ENCODE results near the gene ZNF239. TPM values are rescaled to one million over a fixed set of nuclear protein-coding genes. Genes with fewer than 3 reads are reported as not detected.
"Not testable (repeated sequence)": the region's sequence is repeated elsewhere in the genome, so short reads cannot be mapped to it uniquely, and the experiment has no call there.

ZNF239 gene
- total RNA-seq, 1 experiment from 2014 or later, result 3.0 TPM

DNA sequence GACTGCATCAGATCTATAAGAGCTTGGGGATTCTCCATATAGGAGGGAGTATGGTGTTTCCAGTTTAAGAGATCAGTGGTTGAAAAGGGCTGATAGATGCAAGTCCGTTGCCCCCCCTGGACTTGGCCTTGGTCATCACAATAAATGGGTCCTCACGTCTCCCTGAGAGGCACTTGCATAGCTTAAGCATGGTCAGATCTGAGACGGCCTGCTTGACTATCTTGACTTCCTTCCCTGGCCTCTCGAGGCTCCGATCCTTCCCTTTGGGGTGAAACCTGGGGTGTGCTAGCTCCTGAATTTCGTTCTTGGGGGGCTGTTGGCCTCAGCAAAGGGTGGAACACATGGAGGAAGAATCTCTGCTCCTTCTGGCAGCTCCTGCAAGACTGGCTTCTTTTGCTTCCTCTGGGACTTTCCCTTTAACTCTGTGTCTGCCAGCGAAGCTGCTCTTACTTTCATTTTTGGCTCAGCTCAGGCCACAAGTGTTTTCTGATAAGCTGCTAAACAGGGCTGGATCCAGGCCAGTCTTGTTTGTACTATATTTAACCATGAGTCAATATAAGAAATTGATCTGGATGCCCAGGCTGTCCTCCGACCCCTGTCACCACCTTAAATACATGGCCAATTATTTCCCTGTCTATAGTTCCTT lies 20.7 kb upstream of the ZNF239 start:
- no peaks in the 10 kb centered on the region for H3K27me3 ChIP-seq (ENCODE audit: control insufficient read depth, insufficient read depth, low read length)
- H3K4me3 ChIP-seq (ENCODE audit: insufficient read depth, low read depth, low read length), result no peak overlapping the region
- DNase-seq, result no peak
- H3K36me3 ChIP-seq (replicated peaks; ENCODE audit: control insufficient read depth, insufficient read depth, low read length), result no peaks in the 10 kb centered on the region

DNA sequence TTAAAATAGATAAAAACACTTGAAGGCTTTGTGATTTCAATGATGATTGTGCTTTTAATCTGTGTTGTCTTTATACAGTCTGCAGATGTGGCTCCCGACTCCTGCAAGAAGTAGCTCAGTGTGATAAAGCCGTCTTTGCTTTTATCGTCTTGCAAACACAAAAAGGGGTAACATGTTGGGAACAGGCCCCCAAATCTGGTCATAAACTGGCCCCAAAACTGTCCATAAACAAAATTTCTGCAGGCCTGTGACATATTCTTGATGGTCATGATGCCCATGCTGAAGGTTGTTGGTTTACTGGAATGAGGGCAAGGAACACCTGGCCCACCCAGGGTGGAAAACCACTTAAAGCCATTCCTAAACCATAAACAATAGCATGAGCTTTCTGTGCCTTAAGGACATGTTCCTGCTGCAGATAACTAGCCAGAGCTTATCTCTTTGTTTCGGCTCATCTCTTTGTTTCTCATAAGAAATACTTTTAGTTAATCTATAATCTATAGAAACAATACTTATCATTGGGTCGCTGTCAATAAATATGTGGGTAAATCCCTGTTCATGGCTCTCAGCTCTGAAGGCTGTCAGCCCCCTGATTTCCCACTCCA lies 17.0 kb upstream of the ZNF239 start:
- H3K4me3 ChIP-seq (ENCODE audit: insufficient read depth, low read depth, low read length), result no peak overlapping the region
- H3K27me3 ChIP-seq (ENCODE audit: control insufficient read depth, insufficient read depth, low read length), result no peaks in the 10 kb centered on the region
- no peak for DNase-seq
- no peaks in the 10 kb centered on the region for H3K36me3 ChIP-seq (replicated peaks; ENCODE audit: control insufficient read depth, insufficient read depth, low read length)

- not testable (repeated sequence) for H3K27me3 ChIP-seq (ENCODE audit: control insufficient read depth, insufficient read depth, low read length); H3K36me3 ChIP-seq (replicated peaks; ENCODE audit: control insufficient read depth, insufficient read depth, low read length); DNase-seq; H3K4me3 ChIP-seq (ENCODE audit: insufficient read depth, low read depth, low read length)
These were observed 12.3 kb upstream of the ZNF239 start for GRCh38 chr10:43586730-43587115.

GRCh38 chr10:43585981-43586729 lies 11.7 kb upstream of the ZNF239 start:
- DNase-seq, result no peak
- H3K27me3 ChIP-seq (ENCODE audit: control insufficient read depth, insufficient read depth, low read length), result no peaks in the 10 kb centered on the region
- no peak overlapping the region for H3K4me3 ChIP-seq (ENCODE audit: insufficient read depth, low read depth, low read length)
- no peaks in the 10 kb centered on the region for H3K36me3 ChIP-seq (replicated peaks; ENCODE audit: control insufficient read depth, insufficient read depth, low read length)

GRCh38 chr10:43585046-43585445 lies 10.6 kb upstream of the ZNF239 start:
- no peak for DNase-seq
- H3K4me3 ChIP-seq (ENCODE audit: insufficient read depth, low read depth, low read length), result no peak overlapping the region
- no peaks in the 10 kb centered on the region for H3K36me3 ChIP-seq (replicated peaks; ENCODE audit: control insufficient read depth, insufficient read depth, low read length)
- H3K27me3 ChIP-seq (ENCODE audit: control insufficient read depth, insufficient read depth, low read length), result no peaks in the 10 kb centered on the region

- DNase-seq, result no peak
- H3K36me3 ChIP-seq (replicated peaks; ENCODE audit: control insufficient read depth, insufficient read depth, low read length), result no peaks in the 10 kb centered on the region
- no peaks in the 10 kb centered on the region for H3K27me3 ChIP-seq (ENCODE audit: control insufficient read depth, insufficient read depth, low read length)
- H3K4me3 ChIP-seq (ENCODE audit: insufficient read depth, low read depth, low read length), result no peak overlapping the region
These were observed 9.6 kb upstream of the ZNF239 start for GRCh38 chr10:43584051-43584450.

- Histone ChIP-seq H3K27me3 (ENCODE audit: control insufficient read depth, insufficient read depth, low read length) (peaks cover 14% of the 10 kb centered on the region), H3K36me3 (replicated peaks; ENCODE audit: control insufficient read depth, insufficient read depth, low read length) (no peaks in the 10 kb centered on the region), H3K4me3 (ENCODE audit: insufficient read depth, low read depth, low read length) (no peak overlapping the region)
- DNase-seq, result no peak
These were observed 2.2 kb upstream of the ZNF239 start for GRCh38 chr10:43576580-43576979.

- Histone ChIP-seq H3K27me3 (ENCODE audit: control insufficient read depth, insufficient read depth, low read length) (peaks cover 14% of the 10 kb centered on the region), H3K36me3 (replicated peaks; ENCODE audit: control insufficient read depth, insufficient read depth, low read length) (no peaks in the 10 kb centered on the region), H3K4me3 (ENCODE audit: insufficient read depth, low read depth, low read length) (no peak overlapping the region)
- no peak for DNase-seq
These were observed 1.6 kb upstream of the ZNF239 start for GRCh38 chr10:43576062-43576461.

- Histone ChIP-seq H3K4me3 (ENCODE audit: insufficient read depth, low read depth, low read length) (no peak overlapping the region), H3K36me3 (replicated peaks; ENCODE audit: control insufficient read depth, insufficient read depth, low read length) (peaks cover 1% of the 10 kb centered on the region; the same call in 1 of the 2 replicates), H3K27me3 (ENCODE audit: control insufficient read depth, insufficient read depth, low read length) (peaks cover 14% of the 10 kb centered on the region)
- no peak for DNase-seq
These were observed 490 bp upstream of the ZNF239 start for GRCh38 chr10:43574906-43575305.

GRCh38 chr10:43573250-43574000 lies 991 bp downstream of the ZNF239 start:
- Histone ChIP-seq H3K4me3 (ENCODE audit: insufficient read depth, low read depth, low read length) (peak overlapping the region; percentile 62), H3K27me3 (ENCODE audit: control insufficient read depth, insufficient read depth, low read length) (peaks cover 14% of the 10 kb centered on the region), H3K36me3 (replicated peaks; ENCODE audit: control insufficient read depth, insufficient read depth, low read length) (peaks cover 1% of the 10 kb centered on the region; the same call in 1 of the 2 replicates)
- peak; percentile 7 for DNase-seq

DNA sequence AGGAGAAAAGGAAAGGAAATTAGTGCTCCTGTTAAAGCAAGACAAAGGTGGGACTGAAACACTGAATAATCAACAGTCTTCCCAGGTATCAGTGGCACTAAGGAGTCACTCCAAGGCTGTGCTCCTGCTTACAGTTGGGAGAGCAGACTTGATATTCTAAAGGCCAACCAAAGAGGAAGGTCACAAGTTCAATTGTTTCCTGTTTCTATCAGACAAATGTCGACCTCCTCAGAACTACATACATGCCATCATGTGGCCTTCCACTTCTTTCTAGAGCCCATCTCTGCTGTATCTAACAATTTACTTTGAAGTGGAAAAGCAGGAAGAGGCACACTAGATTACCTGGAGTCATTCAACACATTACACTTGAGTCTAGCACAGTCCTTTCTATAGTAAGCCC lies 3.4 kb downstream of the ZNF239 start:
- DNase-seq, result no peak
- Histone ChIP-seq H3K36me3 (replicated peaks; ENCODE audit: control insufficient read depth, insufficient read depth, low read length) (peaks cover 5% of the 10 kb centered on the region), H3K4me3 (ENCODE audit: insufficient read depth, low read depth, low read length) (no peak overlapping the region), H3K27me3 (ENCODE audit: control insufficient read depth, insufficient read depth, low read length) (peaks cover 14% of the 10 kb centered on the region)

DNA sequence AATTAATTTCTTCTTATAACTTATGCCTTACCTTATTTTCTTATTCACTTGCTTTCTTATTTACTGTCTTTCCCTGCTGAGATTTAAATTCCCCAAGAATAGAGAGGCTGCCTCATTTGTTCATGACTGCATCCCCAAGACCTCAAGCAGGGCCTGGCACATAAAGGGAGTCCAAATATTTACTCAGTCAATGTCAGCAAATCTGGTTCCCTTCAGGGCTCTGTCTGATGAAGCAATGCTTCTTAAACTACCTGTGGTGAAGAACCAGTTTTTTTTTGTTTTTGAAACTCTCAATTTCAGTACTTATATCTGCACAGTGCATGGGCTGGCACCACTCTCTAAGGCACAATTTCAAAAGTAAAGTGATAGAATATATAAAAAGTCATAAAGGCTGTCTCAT lies 4.7 kb downstream of the ZNF239 start:
- H3K4me3 ChIP-seq (ENCODE audit: insufficient read depth, low read depth, low read length), result no peak overlapping the region
- peaks cover 12% of the 10 kb centered on the region for H3K27me3 ChIP-seq (ENCODE audit: control insufficient read depth, insufficient read depth, low read length)
- peaks cover 6% of the 10 kb centered on the region for H3K36me3 ChIP-seq (replicated peaks; ENCODE audit: control insufficient read depth, insufficient read depth, low read length)
- DNase-seq, result no peak

DNA sequence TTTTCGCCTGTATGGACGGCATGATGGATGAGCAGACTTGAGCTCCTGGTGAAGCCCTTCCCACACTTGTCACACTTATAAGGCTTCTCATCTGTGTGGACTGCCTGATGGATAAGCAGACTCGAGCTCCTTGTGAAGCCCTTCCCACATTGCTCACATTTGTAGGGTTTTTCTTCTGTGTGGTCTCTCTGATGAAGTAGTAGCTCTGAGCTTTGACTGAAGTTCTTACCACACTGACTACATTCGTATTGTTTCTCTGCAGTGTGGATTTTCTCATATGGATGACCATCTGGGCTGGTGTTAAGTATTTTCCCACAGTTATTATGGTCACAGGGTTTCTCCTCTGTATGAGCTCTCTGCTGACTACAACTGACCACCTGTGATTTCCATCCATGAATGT lies 17.2 kb downstream of the ZNF239 start:
- H3K36me3 ChIP-seq (replicated peaks; ENCODE audit: control insufficient read depth, insufficient read depth, low read length), result peaks cover 12% of the 10 kb centered on the region
- DNase-seq, result no peak
- no peak overlapping the region for H3K4me3 ChIP-seq (ENCODE audit: insufficient read depth, low read depth, low read length)
- no peaks in the 10 kb centered on the region for H3K27me3 ChIP-seq (ENCODE audit: control insufficient read depth, insufficient read depth, low read length)

GRCh38 chr10:43543746-43544145 lies 30.7 kb downstream of the ZNF239 start:
- not testable (repeated sequence) for DNase-seq; H3K36me3 ChIP-seq (replicated peaks; ENCODE audit: control insufficient read depth, insufficient read depth, low read length); H3K4me3 ChIP-seq (ENCODE audit: insufficient read depth, low read depth, low read length); H3K27me3 ChIP-seq (ENCODE audit: control insufficient read depth, insufficient read depth, low read length)

All from H7 (cell line).